Astrocyte of the cerebellum (primary cell): ENCODE measurements around the gene FGF6.

Experiments
- DNase-seq: peaks from one replicate; pipeline ENCODE4 v3.0.0-alpha.2; 2011; ENCODE audit warnings: low read depth
- H3K4me3 ChIP-seq: 2 replicates; pipeline ENCODE4 v1.5.1; 2011; ENCODE audit warnings: mild to moderate bottlenecking, low read depth, low read length, moderate library complexity
- CTCF ChIP-seq: IDR thresholded peaks from 2 replicates; pipeline ENCODE4 v1.5.1; 2012; ENCODE audit warnings: low read length, low read depth, moderate library complexity, mild to moderate bottlenecking; ENCODE audit errors: missing control alignments
- in situ Hi-C: cut with HindIII; loops from 2 replicates; pipeline ENCODE4 v1.10.0; 2017; ENCODE audit warnings: low sequenced_read_pairs

Gene FGF6

GRCh38 chr12:4386801-4387200 lies 58.8 kb downstream of the FGF6 start:
- no peak for TF ChIP-seq CTCF
- no peak overlapping the region for H3K4me3 ChIP-seq
- in situ Hi-C loops, result no loop called here
- no peak for DNase-seq
